Activated naive CD8-positive, alpha-beta T cell (primary cell): ENCODE measurements around the gene ANKLE2.

Experiments
- H3K27ac Mint-ChIP-seq: one replicate; pipeline ENCODE4 v1.8.0; 2021; ENCODE audit warnings: mixed read lengths
- H3K27me3 Mint-ChIP-seq: one replicate; pipeline ENCODE4 v1.8.0; 2021; ENCODE audit warnings: mixed read lengths
- H3K36me3 Mint-ChIP-seq: one replicate; pipeline ENCODE4 v1.8.0; 2021; ENCODE audit warnings: mixed read lengths
- H3K4me1 Mint-ChIP-seq: one replicate; pipeline ENCODE4 v1.8.0; 2021; ENCODE audit warnings: low read depth, mixed read lengths
- H3K4me3 Mint-ChIP-seq: one replicate; pipeline ENCODE4 v1.8.0; 2021; ENCODE audit warnings: mild to moderate bottlenecking, mixed read lengths
- H3K9me3 Mint-ChIP-seq: one replicate; pipeline ENCODE4 v1.8.0; 2021; ENCODE audit warnings: low read depth, mixed read lengths

The ANKLE2 gene

DNA sequence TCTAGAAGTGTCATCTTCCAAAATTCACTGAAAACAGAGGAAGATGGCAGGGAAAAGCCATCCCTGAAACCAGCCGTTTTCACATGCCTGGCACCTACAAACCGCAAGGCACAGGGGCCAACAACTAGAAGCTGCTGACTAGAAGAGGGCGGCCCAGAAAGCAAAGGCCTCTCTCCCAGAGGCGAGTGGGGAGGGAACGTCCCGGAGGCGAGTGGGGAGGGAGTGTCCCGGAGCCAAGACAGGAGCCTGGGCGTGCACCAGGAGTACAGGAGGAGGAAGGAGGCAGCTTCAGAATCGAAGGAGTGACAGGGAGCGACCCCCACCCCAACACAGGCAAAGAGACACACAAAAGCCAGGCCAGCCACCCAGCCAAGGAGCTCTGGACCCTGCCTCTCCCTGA, 21.0 kb downstream of the ANKLE2 start:
- Mint-ChIP-seq H3K4me3 (no peak overlapping the region), H3K9me3 (no peaks in the 10 kb centered on the region), H3K36me3 (peaks cover 12% of the 10 kb centered on the region), H3K27me3 (no peaks in the 10 kb centered on the region), H3K27ac (no peak overlapping the region), H3K4me1 (peaks cover 5% of the 10 kb centered on the region)

GRCh38 chr12:132740313-132740646, 21.4 kb downstream of the ANKLE2 start:
- Mint-ChIP-seq H3K27ac (no peak overlapping the region), H3K36me3 (peaks cover 12% of the 10 kb centered on the region), H3K27me3 (no peaks in the 10 kb centered on the region), H3K4me1 (peaks cover 5% of the 10 kb centered on the region), H3K4me3 (no peak overlapping the region), H3K9me3 (no peaks in the 10 kb centered on the region)

DNA sequence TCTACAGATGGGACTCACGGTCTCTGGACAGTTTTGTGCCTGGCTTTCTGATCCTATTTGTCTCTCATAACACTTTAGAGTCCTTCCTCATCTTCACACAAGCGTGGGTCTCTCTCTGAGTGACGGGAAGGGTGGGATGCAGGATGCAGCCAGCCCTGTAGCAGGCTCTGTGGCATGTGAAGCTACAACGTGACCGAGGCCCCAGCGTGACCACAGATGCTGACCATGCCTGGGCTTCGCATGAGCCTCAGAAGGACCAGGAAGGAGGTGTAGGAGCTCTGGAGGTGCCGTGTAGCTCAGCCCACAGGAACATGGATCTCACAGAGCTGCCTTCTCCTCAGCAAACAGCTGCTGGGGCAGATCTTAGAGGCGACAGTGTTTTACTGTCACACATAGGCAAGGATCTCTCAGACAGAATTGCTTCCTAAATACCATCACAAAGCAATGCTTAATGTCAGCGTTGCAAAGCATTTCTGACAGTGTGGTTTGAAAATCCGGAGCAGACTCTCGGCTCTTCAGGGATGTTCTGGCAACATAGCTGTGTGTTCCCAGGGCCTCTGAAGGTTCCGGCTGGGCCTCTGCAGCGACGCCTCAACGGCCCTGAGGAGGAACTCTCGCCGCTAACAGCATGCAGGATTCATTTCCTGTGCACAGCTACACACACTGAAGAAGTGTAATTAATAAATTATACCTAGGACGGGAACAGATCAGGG, 21.9 kb downstream of the ANKLE2 start:
- Mint-ChIP-seq H3K36me3 (peaks cover 12% of the 10 kb centered on the region), H3K4me3 (no peak overlapping the region), H3K27me3 (no peaks in the 10 kb centered on the region), H3K4me1 (peaks cover 5% of the 10 kb centered on the region), H3K9me3 (no peaks in the 10 kb centered on the region), H3K27ac (no peak overlapping the region)

GRCh38 chr12:132736913-132737312, 24.7 kb downstream of the ANKLE2 start:
- Mint-ChIP-seq H3K27ac (no peak overlapping the region), H3K27me3 (no peaks in the 10 kb centered on the region), H3K36me3 (peaks cover 6% of the 10 kb centered on the region), H3K4me3 (no peak overlapping the region), H3K9me3 (no peaks in the 10 kb centered on the region), H3K4me1 (no peaks in the 10 kb centered on the region)

DNA sequence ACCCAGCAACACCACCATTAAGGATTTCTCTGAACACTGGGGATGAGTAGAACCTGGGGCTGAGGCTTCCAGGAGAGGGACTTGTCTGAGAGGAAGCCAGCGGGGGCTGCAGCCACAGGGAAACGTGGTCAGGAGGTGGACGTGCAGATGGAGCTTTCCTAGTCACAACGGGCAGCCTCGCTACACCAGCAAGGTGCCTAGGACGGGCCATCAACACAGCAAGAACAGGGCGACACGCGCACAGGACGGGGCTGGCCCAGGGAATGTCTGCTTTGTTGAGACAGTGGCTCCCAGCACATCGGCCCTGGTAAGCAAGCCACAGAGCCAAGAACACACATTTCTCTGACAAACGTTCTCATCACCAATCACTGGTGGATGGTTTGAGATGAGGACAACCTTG, 25.3 kb downstream of the ANKLE2 start:
- peaks cover 9% of the 10 kb centered on the region for H3K36me3 Mint-ChIP-seq
- H3K4me1 Mint-ChIP-seq = no peaks in the 10 kb centered on the region
- no peaks in the 10 kb centered on the region for H3K9me3 Mint-ChIP-seq
- H3K4me3 Mint-ChIP-seq = no peak overlapping the region
- no peak overlapping the region for H3K27ac Mint-ChIP-seq
- no peaks in the 10 kb centered on the region for H3K27me3 Mint-ChIP-seq

GRCh38 chr12:132735496-132735895, 26.1 kb downstream of the ANKLE2 start:
- H3K36me3 Mint-ChIP-seq = peaks cover 9% of the 10 kb centered on the region
- H3K4me1 Mint-ChIP-seq = no peaks in the 10 kb centered on the region
- H3K9me3 Mint-ChIP-seq = no peaks in the 10 kb centered on the region
- no peak overlapping the region for H3K4me3 Mint-ChIP-seq
- no peak overlapping the region for H3K27ac Mint-ChIP-seq
- H3K27me3 Mint-ChIP-seq = no peaks in the 10 kb centered on the region

- Mint-ChIP-seq H3K36me3 (peaks cover 9% of the 10 kb centered on the region), H3K27ac (no peak overlapping the region), H3K4me1 (no peaks in the 10 kb centered on the region), H3K9me3 (no peaks in the 10 kb centered on the region), H3K27me3 (no peaks in the 10 kb centered on the region), H3K4me3 (no peak overlapping the region)
Measured at GRCh38 chr12:132734206-132734605, 27.4 kb downstream of the ANKLE2 start.

DNA sequence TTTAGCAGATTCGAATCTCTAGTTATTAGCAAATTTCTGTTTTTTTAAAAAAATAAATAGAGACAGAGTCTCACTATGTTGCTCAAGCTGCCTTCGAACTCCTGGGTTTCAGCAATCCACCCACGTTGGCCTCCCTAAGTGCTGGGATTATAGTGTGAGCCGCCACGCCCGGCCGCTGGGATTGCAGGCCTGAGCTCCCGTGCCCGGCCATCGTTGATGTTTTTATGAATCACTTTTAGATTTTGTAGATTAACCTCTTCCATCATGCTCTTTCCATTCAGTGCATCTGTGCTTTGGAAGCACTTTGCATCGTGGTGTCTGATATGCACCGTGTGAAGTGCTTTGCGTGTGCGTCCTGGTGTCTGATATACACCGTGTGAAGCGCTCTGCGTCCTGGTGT, 30.1 kb downstream of the ANKLE2 start:
- H3K36me3 Mint-ChIP-seq = peaks cover 11% of the 10 kb centered on the region
- H3K9me3 Mint-ChIP-seq = no peaks in the 10 kb centered on the region
- no peak overlapping the region for H3K4me3 Mint-ChIP-seq
- no peaks in the 10 kb centered on the region for H3K27me3 Mint-ChIP-seq
- H3K4me1 Mint-ChIP-seq = no peaks in the 10 kb centered on the region
- no peak overlapping the region for H3K27ac Mint-ChIP-seq

DNA sequence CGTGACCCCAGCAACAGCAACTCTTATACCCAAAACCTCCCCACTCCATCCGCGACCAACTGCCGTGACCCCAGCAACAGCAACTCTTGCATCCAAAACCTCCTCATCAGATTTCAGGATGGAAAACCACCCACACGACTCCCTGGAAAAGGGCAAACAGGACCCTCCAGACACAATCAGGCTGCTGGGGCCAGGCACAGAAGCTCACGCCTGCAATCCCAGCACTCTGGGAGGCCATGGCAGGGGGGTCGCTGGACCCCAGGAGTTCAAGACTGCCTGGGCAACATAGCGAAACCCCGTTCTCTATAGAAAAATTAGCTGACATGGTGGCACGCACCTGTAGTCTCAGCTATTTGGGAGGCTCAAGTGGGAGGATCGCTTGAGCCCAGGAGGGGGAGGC, 31.3 kb downstream of the ANKLE2 start:
- no peaks in the 10 kb centered on the region for H3K27me3 Mint-ChIP-seq
- no peaks in the 10 kb centered on the region for H3K9me3 Mint-ChIP-seq
- H3K27ac Mint-ChIP-seq = no peak overlapping the region
- H3K36me3 Mint-ChIP-seq = peaks cover 11% of the 10 kb centered on the region
- no peak overlapping the region for H3K4me3 Mint-ChIP-seq
- no peaks in the 10 kb centered on the region for H3K4me1 Mint-ChIP-seq

DNA sequence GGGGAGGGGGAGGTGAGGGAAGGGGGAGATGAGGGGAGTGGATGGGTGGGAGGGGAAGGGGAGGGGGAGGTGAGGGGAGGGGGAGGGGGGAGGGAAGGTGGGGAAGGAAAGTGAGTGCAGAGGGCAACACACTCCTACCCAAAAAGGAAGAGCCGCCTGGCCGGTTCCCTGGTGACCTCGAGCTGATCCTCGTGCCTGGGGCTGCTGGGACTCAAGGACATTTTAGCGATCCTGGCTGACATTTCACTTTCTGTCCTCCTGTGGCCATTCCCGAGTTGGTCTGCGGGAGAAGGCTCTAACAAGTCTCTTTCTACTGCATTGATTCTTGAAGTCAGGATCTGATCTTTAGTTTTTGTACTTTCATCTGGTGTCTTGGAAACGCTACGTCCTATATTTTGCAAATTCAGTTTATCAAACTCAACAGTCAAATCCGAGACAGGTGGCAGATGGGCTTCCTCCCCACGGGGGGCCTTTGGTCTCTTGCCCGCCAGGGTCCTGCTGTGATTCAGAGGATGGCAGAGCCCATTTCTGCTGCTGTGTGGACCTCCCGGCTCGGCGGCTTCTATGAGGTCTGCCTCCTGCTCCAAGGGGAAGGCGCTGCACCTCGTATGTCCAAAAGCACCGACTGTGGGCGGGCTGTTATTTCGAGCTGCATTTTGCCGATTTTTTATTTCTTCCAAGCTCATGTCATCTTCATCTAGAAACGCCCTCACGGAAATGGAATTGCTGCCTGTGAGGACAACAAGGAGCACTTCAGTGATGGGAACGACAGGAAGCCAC, 31.9 kb downstream of the ANKLE2 start:
- Mint-ChIP-seq H3K4me3 (no peak overlapping the region), H3K9me3 (no peaks in the 10 kb centered on the region), H3K27me3 (no peaks in the 10 kb centered on the region), H3K4me1 (no peaks in the 10 kb centered on the region), H3K36me3 (peaks cover 11% of the 10 kb centered on the region), H3K27ac (no peak overlapping the region)

DNA sequence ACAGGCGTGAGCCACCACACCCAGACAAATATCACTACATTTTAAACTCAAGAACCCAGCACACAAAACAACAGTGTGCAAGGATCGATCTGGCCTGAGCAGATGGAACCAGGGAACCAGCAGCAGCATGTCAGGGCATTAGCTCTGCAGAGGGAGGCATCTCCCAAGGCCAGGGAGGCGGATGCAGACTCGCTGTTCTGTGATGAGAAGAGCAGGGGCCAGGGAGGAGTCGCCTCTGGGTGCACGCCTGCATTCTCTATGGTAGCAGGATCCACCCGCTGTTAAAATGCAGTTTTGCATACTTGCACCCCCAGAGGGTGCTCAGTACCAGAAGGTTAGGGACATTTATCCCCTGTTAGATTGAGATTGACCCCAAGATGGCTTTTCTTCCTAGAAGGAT, 33.1 kb downstream of the ANKLE2 start:
- Mint-ChIP-seq H3K9me3 (no peaks in the 10 kb centered on the region), H3K4me3 (no peak overlapping the region), H3K27ac (no peak overlapping the region), H3K36me3 (peaks cover 9% of the 10 kb centered on the region), H3K4me1 (no peaks in the 10 kb centered on the region), H3K27me3 (no peaks in the 10 kb centered on the region)

DNA sequence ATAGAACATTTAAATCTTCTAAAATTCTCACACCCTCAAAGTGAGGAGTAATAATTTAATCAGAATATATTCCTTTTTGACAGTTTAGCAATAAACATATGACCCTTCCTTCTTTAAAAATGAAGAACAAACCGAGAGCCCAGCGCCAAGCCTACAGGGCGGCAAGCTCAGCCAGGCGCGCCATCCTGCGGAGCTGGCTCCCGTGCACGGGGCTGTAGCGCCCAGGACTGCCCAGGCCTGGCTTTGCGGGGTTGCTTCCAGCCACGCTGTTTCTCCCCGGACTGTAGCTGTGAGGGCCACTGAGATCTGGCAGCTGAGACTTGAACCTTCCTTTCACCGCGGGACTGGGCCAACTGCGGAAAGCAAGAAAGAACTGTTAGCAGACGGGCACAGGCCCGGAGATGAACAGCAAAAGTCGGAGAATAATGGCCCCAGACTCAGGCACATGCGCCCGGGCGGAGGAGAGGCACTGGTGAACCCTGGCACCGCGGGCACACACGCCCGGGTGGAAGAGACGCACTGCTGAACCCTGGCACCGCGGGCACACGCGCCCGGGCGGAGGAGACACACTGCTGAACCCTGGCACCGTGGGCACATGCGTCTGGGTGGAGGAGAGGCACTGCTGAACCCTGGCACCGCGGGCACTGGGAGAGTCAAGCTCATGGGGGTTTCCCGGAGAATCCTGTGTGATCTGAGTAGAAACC, 34.4 kb downstream of the ANKLE2 start:
- Mint-ChIP-seq H3K4me3 (no peak overlapping the region), H3K9me3 (no peaks in the 10 kb centered on the region), H3K36me3 (peaks cover 6% of the 10 kb centered on the region), H3K27ac (no peak overlapping the region), H3K4me1 (no peaks in the 10 kb centered on the region), H3K27me3 (no peaks in the 10 kb centered on the region)

DNA sequence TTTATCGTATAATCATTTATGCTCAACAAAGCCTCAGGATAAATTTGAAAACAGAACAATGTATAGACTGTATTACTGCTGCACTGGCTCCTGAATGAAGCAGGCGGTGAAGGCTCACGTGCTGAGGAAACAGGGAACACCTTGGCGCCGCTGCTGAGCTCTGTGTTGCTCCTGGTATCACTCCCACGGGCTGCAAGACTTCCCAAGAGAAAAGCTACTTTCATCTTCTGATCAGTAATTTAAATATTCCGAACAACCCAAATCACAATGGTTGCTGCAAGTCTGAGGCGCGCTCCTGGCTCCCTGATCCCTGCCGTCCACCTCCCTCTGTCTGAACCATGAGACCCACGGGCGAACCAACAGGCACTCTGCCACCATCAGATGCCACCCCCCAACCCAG, 35.2 kb downstream of the ANKLE2 start:
- no peaks in the 10 kb centered on the region for H3K4me1 Mint-ChIP-seq
- no peak overlapping the region for H3K4me3 Mint-ChIP-seq
- H3K36me3 Mint-ChIP-seq = peaks cover 2% of the 10 kb centered on the region
- no peak overlapping the region for H3K27ac Mint-ChIP-seq
- H3K9me3 Mint-ChIP-seq = no peaks in the 10 kb centered on the region
- H3K27me3 Mint-ChIP-seq = no peaks in the 10 kb centered on the region

DNA sequence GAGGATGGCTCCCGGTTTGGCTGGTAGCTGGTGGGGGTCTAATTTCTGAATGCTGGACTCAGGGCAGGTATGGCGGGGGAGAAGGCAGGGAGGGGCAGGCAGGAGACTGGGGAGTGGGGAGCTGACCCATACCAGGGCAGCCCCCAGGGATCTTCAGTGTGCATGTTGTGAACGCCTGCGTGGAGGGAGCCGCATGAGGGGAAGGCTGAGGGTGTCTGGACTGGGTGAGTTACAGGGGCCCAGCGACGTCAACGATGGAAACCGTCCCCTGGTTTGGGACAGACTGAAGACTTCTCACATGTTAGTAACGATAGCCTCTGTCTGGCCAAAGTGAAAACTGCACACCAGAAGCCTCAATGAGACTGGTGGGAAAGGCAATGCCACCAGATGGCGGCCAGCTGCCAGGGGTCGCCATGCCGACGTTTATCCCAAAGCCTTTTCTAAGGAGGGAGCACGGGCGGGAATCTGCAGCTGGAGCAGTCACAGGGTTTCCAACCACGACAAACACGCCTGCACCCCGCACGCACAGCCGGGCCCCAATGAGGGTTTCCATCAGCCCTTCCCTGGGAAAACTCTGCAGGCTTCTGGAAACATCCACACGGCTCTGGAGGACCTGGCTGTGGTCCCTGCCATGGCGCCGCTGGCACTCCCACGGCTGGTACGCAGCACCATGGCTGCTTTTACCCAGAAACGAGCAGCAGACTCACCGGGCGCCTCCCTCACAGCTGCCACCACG, 37.0 kb downstream of the ANKLE2 start:
- H3K4me3 Mint-ChIP-seq = no peak overlapping the region
- peaks cover 2% of the 10 kb centered on the region for H3K36me3 Mint-ChIP-seq
- H3K27me3 Mint-ChIP-seq = no peaks in the 10 kb centered on the region
- no peak overlapping the region for H3K27ac Mint-ChIP-seq
- H3K9me3 Mint-ChIP-seq = no peaks in the 10 kb centered on the region
- no peaks in the 10 kb centered on the region for H3K4me1 Mint-ChIP-seq

GRCh38 chr12:132723764-132724140, 37.9 kb downstream of the ANKLE2 start:
- no peaks in the 10 kb centered on the region for H3K27me3 Mint-ChIP-seq
- H3K27ac Mint-ChIP-seq = peak overlapping the region; percentile 22
- H3K4me1 Mint-ChIP-seq = no peaks in the 10 kb centered on the region
- H3K36me3 Mint-ChIP-seq = peaks cover 1% of the 10 kb centered on the region
- H3K9me3 Mint-ChIP-seq = no peaks in the 10 kb centered on the region
- H3K4me3 Mint-ChIP-seq = no peak overlapping the region
